DOHH2 (cell line): ENCODE results near the gene HECW1.

ENCODE experiments used
- CTCF ChIP-seq: fragments of 200-600 bp; sonication (generic); IDR thresholded peaks from one replicate; pipeline ENCODE4 v1.5.1; 2014; ENCODE audit warnings: antibody characterized with exemption, mild to moderate bottlenecking, low read depth, low read length; ENCODE audit not compliant: poor library complexity, severe bottlenecking
- EZH2phosphoT487 ChIP-seq: fragments of 200-600 bp; sonication (generic); IDR thresholded peaks from 2 replicates; pipeline ENCODE4 v1.6.1; 2017; ENCODE audit warnings: borderline replicate concordance, mild to moderate bottlenecking, antibody characterized with exemption, low read length, moderate library complexity, mixed read lengths

- TF ChIP-seq CTCF, result no peak
- no peak for TF ChIP-seq EZH2phosphoT487
Observed at GRCh38 chr7:43136064-43136463, 23.6 kb downstream of the HECW1 start.
